ENCODE data around the gene DIP2B. TPM values are rescaled to one million over a fixed set of nuclear protein-coding genes. Genes with fewer than 3 reads are reported as not detected.
A peak's percentile ranks its signal among the peaks of the same experiment; 100 is the strongest.
"Not testable (repeated sequence)": the region's sequence is repeated elsewhere in the genome, so short reads cannot be mapped to it uniquely, and the experiment has no call there.

DIP2B gene
- total RNA-seq, 3 donors from 2014 or later, result 28.3 to 39.8 (median 34.7) TPM

GRCh38 chr12:50483488-50483887 is 21.3 kb upstream of the DIP2B start:
- no peak for TF ChIP-seq CTCF (IDR thresholded peaks at IDR 0.05)
- Histone ChIP-seq H3K36me3 (ENCODE audit: low read depth) (no peaks in the 10 kb centered on the region), H3K4me3 (no peak overlapping the region), H3K9me3 (no peaks in the 10 kb centered on the region), H3K4me1 (ENCODE audit: low read depth) (no peaks in the 10 kb centered on the region)
- DNase-seq, result no peak
- intact Hi-C loops (cut with DNase I, micrococcal nuclease), result no loop called here
- no peak for ATAC-seq

GRCh38 chr12:50488801-50489200 is 16.0 kb upstream of the DIP2B start:
- H3K36me3 ChIP-seq (ENCODE audit: low read depth), result no peaks in the 10 kb centered on the region
- H3K9me3 ChIP-seq, result peaks cover 30% of the 10 kb centered on the region
- intact Hi-C loops (cut with DNase I, micrococcal nuclease), result no loop called here
- TF ChIP-seq CTCF (IDR thresholded peaks at IDR 0.05), result no peak
- ATAC-seq (no peak), DNase-seq (no peak)
- H3K4me1 ChIP-seq (ENCODE audit: low read depth), result no peaks in the 10 kb centered on the region
- H3K4me3 ChIP-seq, result no peak overlapping the region

- DNase-seq; H3K4me3 ChIP-seq; intact Hi-C loops (cut with DNase I, micrococcal nuclease); H3K36me3 ChIP-seq (ENCODE audit: low read depth); ATAC-seq; H3K4me1 ChIP-seq (ENCODE audit: low read depth): not testable (repeated sequence)
- H3K9me3 ChIP-seq, result peaks cover 49% of the 10 kb centered on the region
These were observed 6.7 kb upstream of the DIP2B start for GRCh38 chr12:50498119-50498518.

- peak overlapping the region; percentile 90 for H3K4me3 ChIP-seq
- DNase-seq (peak in 1 of 3 donors; percentile 54), ATAC-seq (peak; percentile 26)
- H3K9me3 ChIP-seq, result no peaks in the 10 kb centered on the region
- intact Hi-C loops (cut with DNase I, micrococcal nuclease), result no loop called here
- H3K4me1 ChIP-seq (ENCODE audit: low read depth), result peaks cover 35% of the 10 kb centered on the region
- no peaks in the 10 kb centered on the region for H3K36me3 ChIP-seq (ENCODE audit: low read depth)
- TF ChIP-seq CTCF (IDR thresholded peaks at IDR 0.05), result no peak
These were observed 1.1 kb downstream of the DIP2B start for GRCh38 chr12:50505675-50506530.

- intact Hi-C loops (cut with DNase I, micrococcal nuclease), result no loop called here
- peaks cover 35% of the 10 kb centered on the region for H3K4me1 ChIP-seq (ENCODE audit: low read depth)
These were observed 2.1 kb downstream of the DIP2B start for GRCh38 chr12:50506753-50507473.

More at GRCh38 chr12:50506753-50507473, 2.1 kb downstream of the DIP2B start:
- Histone ChIP-seq H3K9me3 (no peaks in the 10 kb centered on the region), H3K4me3 (no peak overlapping the region), H3K36me3 (ENCODE audit: low read depth) (no peaks in the 10 kb centered on the region)
- ATAC-seq, result no peak
- DNase-seq, result no peak
- TF ChIP-seq CTCF (IDR thresholded peaks at IDR 0.05), result no peak
